Thyroid gland (tissue), 4 donors: Measurements from ENCODE around the gene JMJD1C. TPM values are rescaled to one million over a fixed set of nuclear protein-coding genes. Genes with fewer than 3 reads are reported as not detected.

Source experiments
- DNase-seq, 2 donors: peaks; one replicate each; pipeline ENCODE4 v3.0.0-alpha.2; 2019
- H3K27ac ChIP-seq, 3 donors: fragments of 200-600 bp; sonication (generic); 1 replicate in 2 of 3; 2 replicates in 1 of 3; pipeline ENCODE4 v1.5.1; 2016 to 2019; ENCODE audit warnings: mild to moderate bottlenecking in 1 of 3, moderate library complexity in 1 of 3
- H3K27me3 ChIP-seq: fragments of 200-600 bp; sonication (generic); one replicate; pipeline ENCODE4 v1.5.1; 2019
- H3K36me3 ChIP-seq, 2 donors: fragments of 200-600 bp; sonication (generic); one replicate each; pipeline ENCODE4 v1.5.1; 2016 to 2019
- H3K4me1 ChIP-seq, 2 donors: fragments of 200-600 bp; sonication (generic); one replicate each; pipeline ENCODE4 v1.5.1; 2017 to 2019
- H3K4me3 ChIP-seq, 3 donors: fragments of 200-600 bp; sonication (generic); replicated peaks in 1 of 3; 1 replicate in 2 of 3; 2 replicates in 1 of 3; pipeline ENCODE4 v1.5.1; 2016; ENCODE audit warnings: mild to moderate bottlenecking in 1 of 3
- H3K9me3 ChIP-seq: fragments of 200-600 bp; sonication (generic); one replicate; pipeline ENCODE4 v1.5.1; 2017
- POLR2A ChIP-seq, 2 donors: fragments of 450-650 bp; IDR thresholded peaks; one replicate each; pipeline ENCODE4 v1.6.1; 2017; ENCODE audit warnings: antibody characterized with exemption in 2 of 2, mild to moderate bottlenecking in 2 of 2, moderate library complexity in 1 of 2
- WGBS, 2 donors: methylation state at CpG; one replicate each; pipeline ENCODE4 v1.1.5; 2017; 5-methylcytosine and 5-hydroxymethylcytosine counted together
- intact Hi-C: fragments of 100-400 bp; cut with DNase I; formaldehyde crosslinking; loops from one replicate; pipeline ENCODE4 v1.15.1; 2023
- total RNA-seq, 4 donors: library from RNA; depleted of rRNA; stranded (reverse); fragments of >200 nt; gene quantifications; one replicate each; pipeline ENCODE4 v1.2.3, GENCODE V29; 2016
- TF ChIP-seq, protein P1 (sequence below), 6 experiments: fragments of 200-600 bp in 3 of 6; fragments of 450-650 bp in 3 of 6; sonication (generic) in 3 of 6; IDR thresholded peaks; one replicate each; pipeline ENCODE4 v1.5.1; 2016 to 2019; ENCODE audit warnings: antibody characterized with exemption in 6 of 6, mild to moderate bottlenecking in 2 of 6, inconsistent platforms in 1 of 6, moderate library complexity in 1 of 6

JMJD1C gene
- total RNA-seq, 4 donors from 2014 or later: 120 to 168 (median 136) TPM

DNA sequence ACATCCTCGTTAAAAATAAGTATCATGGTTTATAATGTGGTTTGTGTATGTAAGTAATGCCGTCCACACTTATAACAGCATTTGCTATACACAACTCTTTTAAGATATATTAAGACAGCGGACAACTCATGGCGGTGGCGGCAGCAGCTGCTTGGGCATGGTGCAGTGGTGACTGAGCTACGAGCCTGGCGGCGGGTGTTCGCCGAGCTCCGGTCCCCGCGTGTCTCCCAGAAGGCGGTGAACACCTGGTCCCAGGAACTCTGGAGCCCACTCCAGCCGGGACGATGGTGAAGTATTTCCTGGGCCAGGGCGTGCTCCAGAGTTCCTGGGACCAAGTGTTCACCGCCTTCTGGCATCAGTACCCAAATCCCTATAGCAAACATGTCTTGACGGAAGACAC, 38.8 kb downstream of the JMJD1C start:
- DNase-seq: no peak
- no peaks in the 10 kb centered on the region for H3K9me3 ChIP-seq
- peaks cover 9 to 14% of the 10 kb centered on the region in 2 donors for H3K4me1 ChIP-seq
- no peak for TF ChIP-seq POLR2A (IDR thresholded peaks at IDR 0.05)
- TF ChIP-seq, protein P1, sequence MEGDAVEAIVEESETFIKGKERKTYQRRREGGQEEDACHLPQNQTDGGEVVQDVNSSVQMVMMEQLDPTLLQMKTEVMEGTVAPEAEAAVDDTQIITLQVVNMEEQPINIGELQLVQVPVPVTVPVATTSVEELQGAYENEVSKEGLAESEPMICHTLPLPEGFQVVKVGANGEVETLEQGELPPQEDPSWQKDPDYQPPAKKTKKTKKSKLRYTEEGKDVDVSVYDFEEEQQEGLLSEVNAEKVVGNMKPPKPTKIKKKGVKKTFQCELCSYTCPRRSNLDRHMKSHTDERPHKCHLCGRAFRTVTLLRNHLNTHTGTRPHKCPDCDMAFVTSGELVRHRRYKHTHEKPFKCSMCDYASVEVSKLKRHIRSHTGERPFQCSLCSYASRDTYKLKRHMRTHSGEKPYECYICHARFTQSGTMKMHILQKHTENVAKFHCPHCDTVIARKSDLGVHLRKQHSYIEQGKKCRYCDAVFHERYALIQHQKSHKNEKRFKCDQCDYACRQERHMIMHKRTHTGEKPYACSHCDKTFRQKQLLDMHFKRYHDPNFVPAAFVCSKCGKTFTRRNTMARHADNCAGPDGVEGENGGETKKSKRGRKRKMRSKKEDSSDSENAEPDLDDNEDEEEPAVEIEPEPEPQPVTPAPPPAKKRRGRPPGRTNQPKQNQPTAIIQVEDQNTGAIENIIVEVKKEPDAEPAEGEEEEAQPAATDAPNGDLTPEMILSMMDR (IDR thresholded peaks at IDR 0.05): no peak
- no peaks in the 10 kb centered on the region for H3K36me3 ChIP-seq
- H3K27me3 ChIP-seq: no peaks in the 10 kb centered on the region
- 95 to 98% methylated on average over 17 to 18 of the region's 19 CpGs for WGBS, 2 donors
- no peak overlapping the region for H3K27ac ChIP-seq
- H3K4me3 ChIP-seq: no peak overlapping the region
- intact Hi-C loops: no loop called here

- H3K4me3 ChIP-seq: no peak overlapping the region
- intact Hi-C loops: no loop called here
- 90 to 94% methylated on average over 5 of the region's 5 CpGs for WGBS, 2 donors
- H3K36me3 ChIP-seq: no peaks in the 10 kb centered on the region
- no peaks in the 10 kb centered on the region for H3K27me3 ChIP-seq
- no peaks in the 10 kb centered on the region for H3K9me3 ChIP-seq
- no peak for DNase-seq
- TF ChIP-seq, protein P1 (IDR thresholded peaks at IDR 0.05): no peak
- no peak for TF ChIP-seq POLR2A (IDR thresholded peaks at IDR 0.05)
- H3K27ac ChIP-seq: no peak overlapping the region
- peaks cover 9 to 19% of the 10 kb centered on the region in 2 donors for H3K4me1 ChIP-seq
Measured at GRCh38 chr10:63425512-63425911, 40.3 kb downstream of the JMJD1C start.

GRCh38 chr10:63424576-63424975, 41.2 kb downstream of the JMJD1C start:
- Histone ChIP-seq H3K4me1 (peaks cover 4 to 11% of the 10 kb centered on the region in 2 donors), H3K27me3 (no peaks in the 10 kb centered on the region), H3K27ac (no peak overlapping the region), H3K9me3 (no peaks in the 10 kb centered on the region), H3K36me3 (no peaks in the 10 kb centered on the region), H3K4me3 (no peak overlapping the region)
- TF ChIP-seq, protein P1 (IDR thresholded peaks at IDR 0.05): no peak
- TF ChIP-seq POLR2A (IDR thresholded peaks at IDR 0.05): no peak
- intact Hi-C loops: no loop called here
- DNase-seq: no peak
- WGBS, 2 donors: 98 to 99% methylated on average over 3 of the region's 3 CpGs

DNA sequence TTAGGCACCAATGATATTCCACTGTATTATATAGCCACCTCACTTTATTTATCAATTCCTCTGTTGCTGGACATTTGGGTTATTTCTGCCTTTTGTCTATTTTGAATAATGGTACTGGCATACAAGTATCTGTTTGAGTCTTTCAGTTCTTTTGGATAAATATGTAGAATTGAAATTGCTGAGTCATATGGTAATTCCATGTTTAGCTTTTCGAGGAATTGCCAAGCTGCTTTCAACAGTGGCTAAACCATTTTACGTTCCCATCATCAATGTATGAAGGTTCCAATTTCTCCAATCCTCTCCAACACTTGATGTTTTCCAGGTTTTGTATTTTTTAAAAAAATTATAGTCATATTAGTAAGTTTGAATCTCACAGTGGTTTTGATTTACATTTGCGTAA, 42.3 kb downstream of the JMJD1C start:
- no peak for DNase-seq
- no peak overlapping the region for H3K27ac ChIP-seq
- no peak overlapping the region for H3K4me3 ChIP-seq
- intact Hi-C loops: no loop called here
- 87 to 89% methylated on average over 3 of the region's 3 CpGs for WGBS, 2 donors
- H3K36me3 ChIP-seq: no peaks in the 10 kb centered on the region
- H3K4me1 ChIP-seq: peaks cover 0 to 5% of the 10 kb centered on the region in 2 donors
- TF ChIP-seq, protein P1 (IDR thresholded peaks at IDR 0.05): no peak
- no peak for TF ChIP-seq POLR2A (IDR thresholded peaks at IDR 0.05)
- no peaks in the 10 kb centered on the region for H3K27me3 ChIP-seq
- no peaks in the 10 kb centered on the region for H3K9me3 ChIP-seq

DNA sequence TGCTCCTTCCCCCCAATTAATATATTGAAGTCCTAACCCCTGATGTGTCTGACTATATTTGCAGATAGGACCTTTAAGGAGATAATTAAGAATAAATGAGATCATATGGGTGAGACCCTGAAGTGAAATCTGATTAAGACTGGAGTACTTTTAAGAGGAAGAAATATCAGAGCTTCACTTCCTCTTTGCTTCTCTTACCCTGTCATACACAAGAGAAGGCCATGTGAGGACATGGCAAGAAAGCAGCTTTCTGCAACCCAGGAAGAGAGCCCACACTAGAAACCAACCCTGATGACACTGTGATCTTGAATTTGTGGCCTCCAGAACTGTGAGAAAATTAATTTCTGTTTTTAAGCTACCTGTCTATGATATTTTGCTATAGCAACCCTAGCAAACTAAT, 44.2 kb downstream of the JMJD1C start:
- TF ChIP-seq, protein P1 (IDR thresholded peaks at IDR 0.05): no peak
- no peak for TF ChIP-seq POLR2A (IDR thresholded peaks at IDR 0.05)
- intact Hi-C loops: no loop called here

More for the DNA sequence above, 44.2 kb downstream of the JMJD1C start:
- Histone ChIP-seq H3K27me3 (no peaks in the 10 kb centered on the region), H3K27ac (no peak overlapping the region), H3K4me3 (no peak overlapping the region), H3K36me3 (no peaks in the 10 kb centered on the region), H3K9me3 (no peaks in the 10 kb centered on the region), H3K4me1 (peaks cover 10 to 14% of the 10 kb centered on the region in 2 donors)
- no peak for DNase-seq
